NCI-H748 (cell line): Measurements from ENCODE around the gene CLCF1.
A peak's percentile ranks its signal among the peaks of the same experiment; 100 is the strongest.

ENCODE experiments used
- DNase-seq: peaks from one replicate; lab custom pipeline; 2025; ENCODE audit not compliant: unreplicated experiment; lab: John Stamatoyannopoulos, UW

The CLCF1 gene

GRCh38 chr11:67372993-67373647 is at the start of gene CLCF1:
TSS of gene CLCF1 (minus strand) at chr11:67373598. CDS start at chr11:67373539, 59 bp downstream.
- peak; percentile 53 for DNase-seq

- DNase-seq = no peak
These were observed 49.5 kb upstream of the CLCF1 start for GRCh38 chr11:67422891-67423290.

GRCh38 chr11:67421430-67422031 is 48.1 kb upstream of the CLCF1 start:
- no peak for DNase-seq

- peak; percentile 92 for DNase-seq
These were observed 47.4 kb upstream of the CLCF1 start for GRCh38 chr11:67420646-67421429.

- DNase-seq = no peak
These were observed 46.8 kb upstream of the CLCF1 start for GRCh38 chr11:67420147-67420645.

DNA sequence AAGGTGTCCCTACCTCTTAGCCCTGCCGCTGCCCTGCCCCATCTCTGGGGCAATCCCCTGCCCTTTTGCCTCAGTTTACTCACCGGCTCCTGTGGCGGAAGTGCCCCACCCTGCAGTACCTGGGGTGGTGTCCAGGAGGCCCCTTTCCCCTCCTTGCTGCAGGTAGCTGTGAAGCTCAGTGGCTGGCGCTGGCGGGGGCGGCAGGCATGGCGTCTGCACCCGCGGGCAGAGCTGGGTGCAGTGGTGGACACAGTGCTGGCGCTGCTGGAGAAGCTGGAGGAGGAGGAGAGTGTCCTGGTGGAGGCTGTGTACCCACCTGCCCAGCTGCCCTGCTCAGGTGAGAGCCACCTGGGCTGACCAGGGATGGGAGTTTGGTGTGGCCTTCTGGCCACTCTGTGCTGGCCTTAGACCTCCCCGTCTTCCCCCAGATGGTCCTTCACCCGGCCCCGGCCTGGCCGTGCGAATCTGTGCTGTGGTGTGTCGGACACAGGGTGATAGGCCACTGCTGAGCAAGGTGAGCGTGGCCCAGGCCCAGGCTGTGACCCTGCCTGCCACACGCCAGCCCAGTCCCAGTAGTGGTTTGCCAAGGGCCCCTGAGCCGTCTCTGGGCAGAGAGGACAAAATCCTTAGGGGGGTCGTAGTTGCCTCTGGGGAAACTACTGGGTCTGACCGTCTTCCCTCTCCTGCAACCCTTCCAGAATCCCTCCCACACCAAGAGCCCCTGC is 46.1 kb upstream of the CLCF1 start:
- DNase-seq = no peak

GRCh38 chr11:67418476-67419281 is 45.3 kb upstream of the CLCF1 start:
- no peak for DNase-seq

DNA sequence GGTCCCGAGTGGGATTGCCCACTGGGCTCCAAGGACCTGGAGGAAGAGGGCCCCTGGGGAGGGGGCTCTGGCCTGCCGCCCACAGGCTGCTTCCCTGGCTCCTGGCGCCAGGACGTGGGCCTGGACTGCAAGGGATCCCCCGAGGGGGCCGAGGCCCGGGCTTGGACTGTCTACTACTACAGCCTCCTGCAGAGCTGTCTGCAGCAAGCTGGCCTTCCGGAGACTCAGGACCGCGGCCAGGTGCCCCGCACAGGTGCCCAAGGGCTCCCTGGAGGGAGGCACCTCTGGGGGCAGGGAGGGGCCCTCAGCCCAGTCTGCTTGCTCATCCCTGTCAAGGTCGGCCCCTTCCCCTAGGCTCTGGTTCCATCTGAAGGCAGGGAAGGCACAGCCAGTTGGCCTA is 44.0 kb upstream of the CLCF1 start:
- DNase-seq = no peak

GRCh38 chr11:67416416-67417335 is 43.3 kb upstream of the CLCF1 start:
- DNase-seq = peak; percentile 83

DNA sequence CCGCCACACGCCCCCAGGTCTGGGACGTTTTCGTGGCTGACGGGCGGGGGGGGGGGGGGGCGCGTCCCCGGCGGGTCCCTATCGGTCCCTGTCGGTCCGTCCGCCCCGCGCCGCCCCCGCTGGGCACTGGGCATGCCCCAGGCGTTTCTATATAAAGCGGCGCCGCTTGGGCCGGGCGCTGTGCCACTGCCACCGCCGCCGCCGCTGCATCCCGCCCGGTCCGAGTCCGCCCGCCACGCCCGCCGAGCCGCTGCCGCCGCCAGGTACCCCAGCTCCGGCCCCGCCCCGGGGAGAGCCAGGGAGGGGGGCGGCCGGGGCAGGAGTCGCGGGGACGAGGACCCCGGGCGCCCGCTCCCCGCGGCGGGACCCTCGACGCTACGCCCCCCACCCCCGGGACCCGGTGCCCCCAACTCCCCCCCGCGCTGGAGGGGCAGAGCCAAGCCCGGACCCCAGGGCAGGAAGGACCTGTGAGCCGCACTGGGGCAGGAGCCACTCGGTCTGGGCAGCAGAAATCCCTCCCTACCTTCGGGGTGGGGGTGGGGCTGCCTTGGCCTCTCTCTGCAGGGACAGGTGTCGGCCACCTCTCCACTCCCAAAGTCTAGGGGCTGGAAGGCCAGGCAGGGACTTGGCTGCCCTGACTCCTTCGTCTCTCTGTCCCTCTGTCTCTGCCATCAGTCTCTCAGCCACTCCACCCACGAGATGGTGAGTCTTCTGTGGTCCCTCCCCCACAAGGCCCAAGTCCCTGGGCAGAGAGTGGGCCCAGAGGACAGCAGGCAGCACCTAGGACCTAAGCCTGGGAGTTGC is 42.3 kb upstream of the CLCF1 start, which contains the start of gene CARNS1:
Gene CARNS1 (plus strand): TSS at position 178 of the 804 bp plus-strand sequence. CDS start 522 bp downstream, at position 700.
- peak; percentile 44 for DNase-seq

DNA sequence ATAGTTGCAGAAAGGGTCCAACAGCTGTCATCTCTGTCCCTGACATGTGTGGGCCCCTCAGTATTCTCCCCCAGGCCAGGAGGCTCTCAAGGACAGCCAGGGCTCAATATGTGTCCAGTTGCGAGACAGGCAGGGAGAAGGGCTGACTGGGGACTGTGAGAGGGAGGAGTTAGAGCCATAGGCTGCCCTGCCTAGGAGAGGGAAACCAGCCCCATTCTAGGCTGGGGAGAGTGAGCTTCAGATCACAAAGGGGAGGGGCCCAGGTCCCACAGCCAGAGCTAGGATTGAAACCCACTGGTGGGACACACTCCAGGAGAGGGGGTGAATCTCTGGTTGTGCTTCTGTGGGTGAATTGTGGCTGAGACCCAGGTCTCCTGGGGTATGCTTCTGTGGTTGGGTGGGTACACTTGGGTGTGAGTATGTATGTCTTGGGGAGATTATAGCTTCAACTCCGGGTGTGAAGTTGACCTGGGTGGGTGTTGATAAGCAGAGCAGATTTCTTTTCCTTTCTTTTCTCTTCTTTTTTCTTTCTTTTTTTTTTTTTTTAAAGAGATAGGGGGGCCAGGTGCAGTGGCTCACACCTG is 40.0 kb upstream of the CLCF1 start:
- DNase-seq = no peak

DNA sequence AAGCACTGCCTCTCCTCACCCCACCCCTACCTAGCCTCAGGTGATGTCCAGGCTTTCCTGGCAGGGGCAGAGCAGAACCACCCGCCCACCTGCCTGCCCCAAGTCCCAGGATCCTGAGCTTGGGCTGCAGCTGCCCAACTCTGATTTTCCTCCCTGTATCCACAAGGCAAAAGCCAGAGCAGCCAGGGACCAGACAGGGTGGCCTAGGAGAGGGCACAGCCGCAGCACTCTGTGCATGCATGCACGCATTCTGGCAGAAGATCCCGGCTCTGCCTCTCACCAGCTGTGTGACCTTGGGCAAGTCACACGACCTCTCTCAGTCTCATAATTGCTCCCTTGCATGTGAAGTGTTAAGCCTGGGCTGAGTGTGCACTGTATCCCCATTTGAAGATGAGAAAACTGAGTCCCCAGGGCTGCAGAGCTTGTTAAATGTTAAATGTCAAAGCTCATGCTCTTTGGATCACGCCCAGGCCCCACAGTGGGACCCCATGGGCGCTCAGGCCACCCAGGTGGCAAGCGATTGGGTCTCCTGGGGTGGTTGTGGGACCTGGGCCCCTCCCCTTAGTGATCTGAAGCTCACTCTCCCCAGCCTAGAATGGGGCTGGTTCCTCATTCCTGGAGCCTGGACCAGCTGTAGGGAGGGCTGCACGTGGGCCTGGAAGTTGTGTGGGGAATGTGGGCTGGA is 39.2 kb upstream of the CLCF1 start:
- DNase-seq = no peak

- DNase-seq = no peak
These were observed 38.4 kb upstream of the CLCF1 start for GRCh38 chr11:67411785-67412152.

GRCh38 chr11:67410984-67411784 is 37.8 kb upstream of the CLCF1 start:
- no peak for DNase-seq

DNA sequence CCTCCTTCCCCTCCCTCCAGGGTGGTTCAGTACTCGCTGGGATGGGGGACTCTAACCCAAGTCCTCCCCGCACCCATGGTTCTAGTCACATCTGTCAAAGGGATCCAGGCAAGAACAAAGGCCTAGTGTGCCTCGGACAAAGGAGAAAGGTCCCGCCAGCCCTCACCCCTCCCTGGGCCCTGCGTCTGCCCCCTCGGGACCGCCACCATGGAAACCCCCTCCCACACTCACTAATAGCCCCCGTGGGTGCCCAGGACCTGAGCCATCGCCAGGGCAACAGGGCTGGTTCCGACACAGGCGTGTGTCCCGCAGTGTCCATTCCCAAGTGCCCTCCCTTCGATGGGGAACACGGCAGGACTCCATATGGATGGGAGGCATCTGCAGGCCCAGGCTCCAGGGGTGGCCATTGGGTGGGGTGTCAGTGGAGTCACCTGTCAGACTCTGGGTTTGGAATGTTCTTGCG is 37.0 kb upstream of the CLCF1 start:
- no peak for DNase-seq

DNA sequence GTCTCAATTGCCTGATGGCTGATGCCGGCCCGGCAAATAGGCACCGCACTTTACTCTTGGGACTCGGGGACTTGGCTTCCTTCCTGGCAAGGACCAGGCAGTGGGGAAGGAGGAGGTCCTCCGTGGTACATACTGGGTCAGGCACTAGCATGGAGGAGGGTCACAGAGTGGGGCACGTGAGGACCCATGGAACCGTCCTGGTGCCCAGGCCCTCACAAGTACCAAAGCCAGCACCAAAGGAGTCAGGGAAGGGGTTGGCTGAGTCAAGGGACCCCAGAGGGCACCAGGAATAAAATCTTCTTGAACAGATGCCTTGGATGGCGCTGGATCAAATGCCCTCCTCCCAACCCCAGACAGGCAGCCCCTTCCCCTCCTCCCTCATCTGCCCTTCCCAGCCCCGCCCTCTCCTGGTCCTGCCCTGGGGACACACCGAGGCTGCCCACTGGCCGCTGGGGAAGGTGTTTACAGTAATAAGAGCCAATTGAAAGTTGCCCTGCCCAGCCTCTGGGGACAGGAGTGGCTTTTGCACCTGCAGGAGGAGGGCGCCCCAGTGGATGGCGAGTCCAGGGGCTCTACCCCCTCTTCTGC is 36.5 kb upstream of the CLCF1 start:
- DNase-seq = peak; percentile 90
